NCI-H1436 (cell line): ENCODE data around the gene LMF1.
"Not testable (repeated sequence)": the region's sequence is repeated elsewhere in the genome, so short reads cannot be mapped to it uniquely, and the experiment has no call there.

Source experiments
- DNase-seq: peaks from one replicate; lab custom pipeline; 2025; lab: John Stamatoyannopoulos, UW

LMF1 gene

DNA sequence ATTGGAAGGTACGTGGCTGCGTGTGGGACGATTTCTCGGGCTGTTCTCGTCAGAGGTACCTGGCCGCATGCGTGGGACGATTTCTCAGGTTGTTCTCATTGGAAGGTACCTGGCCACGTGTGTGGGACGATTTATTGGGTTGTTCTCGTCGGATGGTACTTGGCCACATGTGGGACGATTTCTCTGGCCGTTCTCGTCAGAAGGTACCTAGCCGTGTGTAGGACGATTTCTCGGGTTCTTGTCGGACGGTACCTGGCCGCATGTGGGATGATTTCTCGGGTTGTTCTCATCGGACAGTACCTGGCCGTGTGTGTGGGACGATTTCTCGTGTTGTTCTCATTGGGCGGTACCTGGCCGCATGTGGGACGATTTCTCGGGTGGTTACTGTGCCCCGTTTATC, 120.1 kb downstream of the LMF1 start:
- no peak for DNase-seq

GRCh38 chr16:848510-849253, 122.1 kb downstream of the LMF1 start:
- DNase-seq = no peak

DNA sequence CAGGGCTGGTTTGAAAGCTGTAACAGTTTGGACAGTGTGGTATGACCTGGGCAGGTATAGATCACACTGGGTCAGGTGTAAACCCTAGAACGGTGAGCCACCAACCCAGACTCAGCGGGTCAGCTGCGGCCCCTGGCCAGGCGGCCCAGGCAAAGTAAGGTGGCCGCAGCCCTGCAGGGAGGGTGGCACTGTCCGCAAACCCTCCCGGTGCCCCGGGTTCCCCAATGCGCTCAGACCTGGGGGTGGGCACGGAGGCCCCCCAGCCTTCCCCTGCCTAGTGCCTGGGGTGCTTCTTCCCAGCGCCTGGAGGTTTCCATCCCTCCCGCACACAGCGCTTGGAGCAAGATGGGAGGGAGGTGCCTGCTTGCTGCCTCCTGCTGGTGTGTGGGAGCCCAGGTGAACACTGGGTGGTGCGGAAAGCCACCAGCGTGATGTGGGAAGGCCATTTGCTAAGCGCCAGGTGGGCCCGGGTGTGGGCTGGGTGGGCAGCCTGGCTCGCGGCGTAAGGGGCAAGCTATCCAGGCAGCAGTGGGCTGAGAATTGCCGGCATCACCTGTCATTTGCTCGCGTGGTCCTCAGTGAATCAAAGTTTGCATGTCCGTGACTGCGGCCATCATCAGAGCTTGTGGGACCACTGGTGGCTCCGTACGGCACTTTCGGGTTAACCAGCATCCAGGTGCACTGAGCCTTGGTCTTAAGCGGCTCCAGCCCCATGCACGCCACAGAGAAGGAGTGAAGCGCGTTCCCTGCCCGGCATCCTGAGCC, 122.9 kb downstream of the LMF1 start:
- no peak for DNase-seq

- no peak for DNase-seq
These were observed 123.6 kb downstream of the LMF1 start for GRCh38 chr16:847151-847550.

GRCh38 chr16:845351-845745, 125.4 kb downstream of the LMF1 start:
- DNase-seq = no peak

- DNase-seq = no peak
These were observed 126.0 kb downstream of the LMF1 start for GRCh38 chr16:844638-845350.

- no peak for DNase-seq
These were observed 127.0 kb downstream of the LMF1 start for GRCh38 chr16:843771-844170.

- DNase-seq = no peak
These were observed 127.8 kb downstream of the LMF1 start for GRCh38 chr16:842711-843560.

DNA sequence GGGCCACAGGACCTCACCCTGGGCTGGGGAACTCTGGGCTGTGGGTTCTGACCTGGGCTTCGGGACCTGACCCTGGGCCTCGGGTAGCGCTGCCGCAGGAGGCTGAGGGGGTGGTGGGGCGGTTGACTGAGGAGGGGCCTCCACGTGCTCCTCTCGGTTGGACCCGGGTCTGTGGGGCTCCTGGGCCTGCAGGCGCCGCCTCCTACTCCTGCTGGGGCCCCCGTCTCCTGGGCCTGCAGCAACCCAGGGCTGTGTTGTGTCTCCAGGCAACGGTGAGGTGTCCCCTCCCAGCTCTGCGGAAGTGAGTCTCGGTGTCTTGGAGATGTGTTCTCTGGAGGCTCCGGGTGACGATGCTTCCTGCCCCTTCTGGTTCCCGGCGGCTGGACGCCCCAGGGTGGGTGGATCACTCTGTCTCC, 128.7 kb downstream of the LMF1 start:
- DNase-seq = peak; percentile 28

DNA sequence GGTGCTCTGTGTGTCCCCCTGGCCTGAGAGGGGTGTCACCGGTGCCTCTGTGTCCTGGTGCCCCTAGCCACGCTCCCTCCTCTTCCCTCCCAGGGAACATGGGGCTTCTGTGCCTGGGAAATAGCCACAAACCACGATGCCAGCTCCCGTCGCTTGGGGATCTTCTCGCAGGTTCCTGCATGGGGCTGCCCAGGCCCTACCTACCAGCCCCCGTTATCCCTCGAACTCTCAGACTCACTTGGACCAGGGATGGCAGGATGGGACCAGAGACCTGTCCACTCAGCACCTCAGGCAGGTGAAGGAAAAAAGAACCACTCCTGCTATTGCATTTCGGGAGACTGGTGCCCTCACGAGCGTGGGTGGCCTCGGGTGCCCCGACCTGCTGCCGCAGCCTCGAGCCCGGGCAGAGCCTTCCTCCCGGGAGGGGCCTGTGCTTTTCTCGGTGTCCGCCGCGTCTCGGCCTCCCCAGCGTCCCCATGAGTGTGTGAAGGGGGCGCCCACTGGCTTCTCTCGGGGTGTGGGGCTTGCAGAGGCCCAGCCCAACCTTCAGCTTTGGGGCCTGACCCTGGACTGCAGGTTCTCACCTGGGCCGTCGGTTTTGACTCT, 129.2 kb downstream of the LMF1 start:
- no peak for DNase-seq

- DNase-seq = no peak
These were observed 130.0 kb downstream of the LMF1 start for GRCh38 chr16:840561-841454.

- DNase-seq = no peak
These were observed 131.0 kb downstream of the LMF1 start for GRCh38 chr16:839643-840408.

DNA sequence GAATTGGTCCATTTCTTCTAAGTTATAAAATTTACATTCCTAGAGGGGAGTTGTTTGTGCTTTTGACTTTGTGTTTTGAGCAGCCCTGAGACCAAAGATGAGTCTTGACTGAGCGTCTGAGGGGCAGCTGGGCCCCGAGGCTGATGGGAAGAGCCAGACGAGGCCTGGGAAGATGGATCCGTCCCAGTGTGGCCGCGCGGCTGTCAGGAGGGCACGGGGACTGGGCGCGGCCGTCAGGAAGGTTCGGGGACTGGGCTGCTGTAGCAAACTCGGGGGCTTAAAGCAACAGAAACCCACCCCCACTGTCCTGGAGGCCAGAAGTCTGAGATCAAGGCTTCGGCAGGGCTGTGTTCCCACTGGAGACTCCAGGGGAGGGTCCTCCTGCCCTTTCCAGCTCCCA, 132.0 kb downstream of the LMF1 start:
- no peak for DNase-seq

DNA sequence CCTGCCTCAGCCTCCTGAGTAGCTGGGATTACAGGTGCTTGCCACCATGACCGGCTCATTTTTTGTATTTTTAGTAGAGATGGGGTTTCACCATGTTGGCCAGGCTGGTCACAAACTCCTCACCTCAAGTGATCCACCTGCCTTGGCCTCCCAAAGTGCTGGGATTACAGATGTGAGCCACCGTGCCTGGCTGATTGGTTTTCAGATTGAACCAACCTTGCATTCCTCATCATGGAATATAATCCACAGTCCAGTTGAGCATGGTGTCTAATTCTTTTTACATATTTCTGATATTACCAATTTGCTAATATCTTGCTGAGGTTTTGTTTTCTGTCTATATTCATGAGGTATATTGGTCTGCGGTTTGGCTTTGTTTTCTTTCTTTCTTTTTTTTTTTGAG, 134.0 kb downstream of the LMF1 start:
- DNase-seq = not testable (repeated sequence)

- DNase-seq = no peak
These were observed 134.6 kb downstream of the LMF1 start for GRCh38 chr16:836221-836620.

- DNase-seq = no peak
These were observed 135.4 kb downstream of the LMF1 start for GRCh38 chr16:835373-835772.

DNA sequence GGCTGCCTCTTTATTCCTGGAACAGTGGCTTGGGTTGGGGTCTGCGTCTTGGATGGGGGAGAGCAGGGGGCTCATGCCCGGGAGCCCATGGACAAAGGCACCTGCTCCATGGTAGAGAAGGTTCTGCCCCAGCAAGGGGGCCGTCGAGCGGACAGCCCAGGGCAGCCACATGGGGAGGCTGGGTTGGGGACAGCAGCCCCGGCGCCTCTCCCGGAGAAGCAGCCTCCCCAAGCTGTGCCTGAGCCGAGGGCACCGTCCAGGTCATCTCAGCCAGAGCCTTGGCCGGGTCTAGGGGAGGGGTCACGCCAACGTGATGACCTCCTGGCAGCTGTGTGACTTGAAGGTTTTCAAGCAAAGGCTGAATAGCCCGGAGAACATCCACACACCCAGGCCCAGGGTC, 137.4 kb downstream of the LMF1 start:
- no peak for DNase-seq

- DNase-seq = no peak
These were observed 138.0 kb downstream of the LMF1 start for GRCh38 chr16:832652-833336.
